ENCODE data around the gene RYR2. TPM values are rescaled to one million over a fixed set of nuclear protein-coding genes. Genes with fewer than 3 reads are reported as not detected.

Gene RYR2
- total and polyA plus RNA-seq, 9 of the 15 experiments (the other 6 are each of a cell fraction or from before 2014, with no cell fraction given) = 0.03 to 0.42 (median 0.14) TPM

DNA sequence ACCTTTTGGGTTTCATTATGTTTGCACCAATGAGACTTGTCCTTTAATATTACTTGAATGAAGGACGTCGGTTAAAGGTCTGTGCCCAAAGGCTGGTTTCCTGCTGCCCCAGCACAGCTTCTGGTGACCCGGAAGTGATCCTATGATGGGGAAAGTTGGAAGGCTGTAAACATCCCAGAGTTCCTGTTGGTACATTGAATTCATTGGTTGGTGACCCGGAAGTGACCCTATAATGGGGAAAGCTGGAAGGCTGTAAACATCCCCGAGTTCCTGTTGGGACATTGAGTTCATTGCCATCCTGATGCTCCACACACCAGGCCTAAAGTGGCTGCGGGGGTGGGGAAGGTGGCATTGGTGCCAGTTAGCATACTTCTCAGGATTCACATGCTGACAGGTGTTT, 187.3 kb downstream of the RYR2 start:
- BruUV-seq (replicated peaks) = no TSS peak
- WGBS (ENCODE audit: insufficient coverage, low coverage, missing lambda C conversion rate) = under 1% methylated on average over 6 of the region's 6 CpGs
- FAIRE-seq (no peak), ATAC-seq (no peak), DNase-seq (ENCODE audit: extremely low read depth in 1 of 4, low spot score in 3 of 4) (no peak)
- Histone ChIP-seq H3K4me2 (ENCODE audit: insufficient read depth, low read length) (no peak overlapping the region), H4K20me1 (replicated peaks; ENCODE audit: control insufficient read depth, insufficient read depth, low read length) (no peaks in the 10 kb centered on the region), H3K9me1 (ENCODE audit: control insufficient read depth, insufficient read depth, low read length) (no peaks in the 10 kb centered on the region), H3K4me3 (no peak overlapping the region), H3K9ac (ENCODE audit: insufficient read depth in 1 of 2, low read depth in 2 of 2, low read length in 2 of 2) (no peak overlapping the region), H3K27me3 (ENCODE audit: control insufficient read depth in 2 of 2, insufficient read depth in 2 of 2, low read length in 2 of 2) (no peaks in the 10 kb centered on the region), H3K4me1 (replicated peaks in 1 of 2; ENCODE audit: control insufficient read depth in 2 of 2, insufficient read depth in 2 of 2, low read length in 2 of 2) (no peaks in the 10 kb centered on the region), H3K9me3 (replicated peaks; ENCODE audit: control insufficient read depth, insufficient read depth, low read depth, low read length) (no peaks in the 10 kb centered on the region), H3K79me2 (ENCODE audit: control insufficient read depth, insufficient read depth, low read length) (no peaks in the 10 kb centered on the region), H3K36me3 (ENCODE audit: control insufficient read depth, insufficient read depth, low read length) (no peaks in the 10 kb centered on the region), H2AFZ (ENCODE audit: low read depth, low read length) (no peak overlapping the region), H3K27ac (ENCODE audit: extremely low read depth, low read depth, low read length) (no peak overlapping the region)
- ChIA-PET CTCF (ENCODE audit: low intra/inter-chr PET ratio) (no interaction called here), POLR2A (interaction anchor here (0.9 kb wide), 1 partner anchor 13 kb away, joined by 3 read pairs; no protein-coding TSS in a partner anchor)
- TF ChIP-seq NR2C1 (IDR thresholded peaks at IDR 0.05) (peak; percentile 48; the same call in 1 of the 2 replicates), NR2C1 (tag; IDR thresholded peaks at IDR 0.05) (peak; percentile 69), POLR2A (conservative IDR thresholded peaks at IDR 0.05) (no peak), MIER1 (IDR thresholded peaks at IDR 0.05; ENCODE audit: low read depth) (no peak), ZNF133 (CRISPR knock-in tag; IDR thresholded peaks at IDR 0.05) (no peak), RBM34 (IDR thresholded peaks at IDR 0.05; ENCODE audit: borderline replicate concordance, insufficient read depth, low read length) (no peak), HLTF (IDR thresholded peaks at IDR 0.05) (no peak), ZKSCAN1 (IDR thresholded peaks at IDR 0.05; ENCODE audit: low read depth, low read length) (no peak), U2AF1 (optimal IDR thresholded peaks at IDR 0.05; ENCODE audit: low read depth, low read length) (no peak), ESRRB (CRISPR knock-in tag; IDR thresholded peaks at IDR 0.05; ENCODE audit: borderline replicate concordance) (no peak), NR2C2 (CRISPR knock-in tag; IDR thresholded peaks at IDR 0.05) (0 out of 2 replicates have a peak, but pooled peaks have one; percentile 28), NR2C2 (tag; IDR thresholded peaks at IDR 0.05) (peak; percentile 30; the same call in 1 of the 2 replicates)
- TF ChIP-seq, protein P1, sequence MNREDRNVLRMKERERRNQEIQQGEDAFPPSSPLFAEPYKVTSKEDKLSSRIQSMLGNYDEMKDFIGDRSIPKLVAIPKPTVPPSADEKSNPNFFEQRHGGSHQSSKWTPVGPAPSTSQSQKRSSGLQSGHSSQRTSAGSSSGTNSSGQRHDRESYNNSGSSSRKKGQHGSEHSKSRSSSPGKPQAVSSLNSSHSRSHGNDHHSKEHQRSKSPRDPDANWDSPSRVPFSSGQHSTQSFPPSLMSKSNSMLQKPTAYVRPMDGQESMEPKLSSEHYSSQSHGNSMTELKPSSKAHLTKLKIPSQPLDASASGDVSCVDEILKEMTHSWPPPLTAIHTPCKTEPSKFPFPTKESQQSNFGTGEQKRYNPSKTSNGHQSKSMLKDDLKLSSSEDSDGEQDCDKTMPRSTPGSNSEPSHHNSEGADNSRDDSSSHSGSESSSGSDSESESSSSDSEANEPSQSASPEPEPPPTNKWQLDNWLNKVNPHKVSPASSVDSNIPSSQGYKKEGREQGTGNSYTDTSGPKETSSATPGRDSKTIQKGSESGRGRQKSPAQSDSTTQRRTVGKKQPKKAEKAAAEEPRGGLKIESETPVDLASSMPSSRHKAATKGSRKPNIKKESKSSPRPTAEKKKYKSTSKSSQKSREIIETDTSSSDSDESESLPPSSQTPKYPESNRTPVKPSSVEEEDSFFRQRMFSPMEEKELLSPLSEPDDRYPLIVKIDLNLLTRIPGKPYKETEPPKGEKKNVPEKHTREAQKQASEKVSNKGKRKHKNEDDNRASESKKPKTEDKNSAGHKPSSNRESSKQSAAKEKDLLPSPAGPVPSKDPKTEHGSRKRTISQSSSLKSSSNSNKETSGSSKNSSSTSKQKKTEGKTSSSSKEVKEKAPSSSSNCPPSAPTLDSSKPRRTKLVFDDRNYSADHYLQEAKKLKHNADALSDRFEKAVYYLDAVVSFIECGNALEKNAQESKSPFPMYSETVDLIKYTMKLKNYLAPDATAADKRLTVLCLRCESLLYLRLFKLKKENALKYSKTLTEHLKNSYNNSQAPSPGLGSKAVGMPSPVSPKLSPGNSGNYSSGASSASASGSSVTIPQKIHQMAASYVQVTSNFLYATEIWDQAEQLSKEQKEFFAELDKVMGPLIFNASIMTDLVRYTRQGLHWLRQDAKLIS (CRISPR knock-in tag; IDR thresholded peaks at IDR 0.05) = no peak
- in situ Hi-C loops (cut with MboI) = no loop called here
- intact Hi-C loops (cut with micrococcal nuclease) = no loop called here
